Liver (tissue), 9 donors: ENCODE measurements around the gene SH3BP5. TPM values are rescaled to one million over a fixed set of nuclear protein-coding genes. Genes with fewer than 3 reads are reported as not detected.

ENCODE experiments used
- DNase-seq: peaks from one replicate; pipeline ENCODE4 v3.0.0-alpha.2; 2017; ENCODE audit warnings: low spot score
- H3K27ac ChIP-seq, 2 donors: one replicate each; pipeline ENCODE4 v1.7.0; 2013; ENCODE audit warnings: inconsistent platforms in 2 of 2, low read length in 2 of 2, control low read depth in 1 of 2, low read depth in 1 of 2, mild to moderate bottlenecking in 1 of 2
- H3K27me3 ChIP-seq, 4 donors: one replicate each; pipeline versions ENCODE4 v1.6.1 to v1.7.0; 2013; ENCODE audit warnings: low read length in 3 of 4, inconsistent platforms in 1 of 4, mild to moderate bottlenecking in 1 of 4, moderate library complexity in 1 of 4; ENCODE audit not compliant: control insufficient read depth in 4 of 4, insufficient read depth in 4 of 4
- H3K36me3 ChIP-seq, 4 donors: one replicate each; pipeline versions ENCODE4 v1.6.1 to v1.7.0; 2013; ENCODE audit warnings: low read length in 3 of 4, mild to moderate bottlenecking in 3 of 4, low read depth in 1 of 4, moderate library complexity in 1 of 4; ENCODE audit not compliant: control insufficient read depth in 4 of 4, insufficient read depth in 3 of 4
- H3K4me1 ChIP-seq, 4 donors: one replicate each; pipeline versions ENCODE4 v1.6.1 to v1.7.0; 2013; ENCODE audit warnings: low read length in 3 of 4, mild to moderate bottlenecking in 3 of 4, moderate library complexity in 1 of 4; ENCODE audit not compliant: control insufficient read depth in 4 of 4, insufficient read depth in 4 of 4
- H3K4me3 ChIP-seq, 3 donors: one replicate each; pipeline versions ENCODE4 v1.6.1 to v1.7.0; 2013; ENCODE audit warnings: low read length in 3 of 3, control low read depth in 1 of 3, low read depth in 1 of 3, mild to moderate bottlenecking in 1 of 3
- H3K9ac ChIP-seq, 2 donors: one replicate each; pipeline ENCODE4 v1.7.0; 2013; ENCODE audit warnings: low read length in 2 of 2, mild to moderate bottlenecking in 2 of 2, moderate library complexity in 2 of 2, control low read depth in 1 of 2, low read depth in 1 of 2
- H3K9me3 ChIP-seq, 4 donors: one replicate each; pipeline versions ENCODE4 v1.6.1 to v1.7.0; 2013; ENCODE audit warnings: low read length in 3 of 4; ENCODE audit not compliant: control insufficient read depth in 4 of 4
- EGR1 ChIP-seq, 2 donors: IDR thresholded peaks; 2 replicates each; pipeline ENCODE4 v1.6.1; 2016 to 2018; ENCODE audit warnings: antibody characterized with exemption in 2 of 2, low read depth in 2 of 2
- FOXA1 ChIP-seq: IDR thresholded peaks from 2 replicates; pipeline ENCODE4 v1.6.1; 2016; ENCODE audit warnings: antibody characterized with exemption
- GABPA ChIP-seq, 2 donors: IDR thresholded peaks in 1 of 2; conservative IDR thresholded peaks in 1 of 2; 2 replicates each; pipeline ENCODE4 v1.6.1; 2016; ENCODE audit warnings: antibody characterized with exemption in 2 of 2, mild to moderate bottlenecking in 1 of 2, moderate library complexity in 1 of 2
- HNF4A ChIP-seq, 2 donors: conservative IDR thresholded peaks; 2 replicates each; pipeline ENCODE4 v1.6.1; 2016; ENCODE audit warnings: antibody characterized with exemption in 2 of 2, mild to moderate bottlenecking in 2 of 2
- HNF4G ChIP-seq: IDR thresholded peaks from 2 replicates; pipeline ENCODE4 v1.6.1; 2016; ENCODE audit warnings: antibody characterized with exemption
- JUND ChIP-seq, 2 donors: IDR thresholded peaks; 2 replicates each; pipeline ENCODE4 v1.6.1; 2016; ENCODE audit warnings: antibody characterized with exemption in 2 of 2
- NR2F2 ChIP-seq: IDR thresholded peaks from 2 replicates; pipeline ENCODE4 v1.6.1; 2016; ENCODE audit warnings: antibody characterized with exemption
- SP1 ChIP-seq: IDR thresholded peaks from 2 replicates; pipeline ENCODE4 v1.6.1; 2018; ENCODE audit warnings: antibody characterized with exemption, mild to moderate bottlenecking
- WGBS: extraction: QIAGEN DNeasy Blood & Tissue Kit; methylation state at CpG from one replicate; pipeline ENCODE4 v1.1.7; 2013; 5-methylcytosine and 5-hydroxymethylcytosine counted together
- polyA plus RNA-seq, 2 donors: library from polyadenylated mRNA; stranded (reverse) in 1 of 2; unstranded in 1 of 2; fragments of 200-250 nt in 1 of 2; fragments of >200 nt in 1 of 2; fragmentation: Nextera tagmentation in 1 of 2; extraction: Ambion mirVana in 1 of 2; gene quantifications; one replicate each; pipeline versions ENCODE4 v1.2.1 to v1.2.3, GENCODE V29; 2013 to 2015
- total RNA-seq, 2 donors: library from RNA; depleted of rRNA; stranded (reverse); fragments of >200 nt; gene quantifications; one replicate each; pipeline ENCODE4 v1.2.3, GENCODE V29; 2014
- TF ChIP-seq, protein P1 (sequence below): IDR thresholded peaks from 2 replicates; pipeline ENCODE4 v1.6.1; 2016; ENCODE audit warnings: antibody characterized with exemption
- TF ChIP-seq, protein P2 (sequence below): IDR thresholded peaks from 2 replicates; pipeline ENCODE4 v1.6.1; 2016; ENCODE audit warnings: antibody characterized with exemption, mild to moderate bottlenecking
- TF ChIP-seq, protein P3 (sequence below): IDR thresholded peaks from 2 replicates; pipeline ENCODE4 v1.6.1; 2016; ENCODE audit warnings: antibody characterized with exemption
- TF ChIP-seq, protein P4 (sequence below): IDR thresholded peaks from 2 replicates; pipeline ENCODE4 v1.6.1; 2016; ENCODE audit warnings: antibody characterized with exemption
- TF ChIP-seq, protein P5 (sequence below): fragments of 150-350 bp; IDR thresholded peaks from 2 replicates; pipeline ENCODE4 v1.5.1; 2017; ENCODE audit warnings: improper control_type of control experiment, low read depth, low read length; ENCODE audit not compliant: missing input control
- donor health status: healthy.
- donor health status: healthy.
- donor health status: healthy.
- donor health status: healthy.
- donor health status: healthy.

SH3BP5 gene
- total and polyA plus RNA-seq, 4 donors, result 3.5 to 17.9 (median 11.8) TPM

DNA sequence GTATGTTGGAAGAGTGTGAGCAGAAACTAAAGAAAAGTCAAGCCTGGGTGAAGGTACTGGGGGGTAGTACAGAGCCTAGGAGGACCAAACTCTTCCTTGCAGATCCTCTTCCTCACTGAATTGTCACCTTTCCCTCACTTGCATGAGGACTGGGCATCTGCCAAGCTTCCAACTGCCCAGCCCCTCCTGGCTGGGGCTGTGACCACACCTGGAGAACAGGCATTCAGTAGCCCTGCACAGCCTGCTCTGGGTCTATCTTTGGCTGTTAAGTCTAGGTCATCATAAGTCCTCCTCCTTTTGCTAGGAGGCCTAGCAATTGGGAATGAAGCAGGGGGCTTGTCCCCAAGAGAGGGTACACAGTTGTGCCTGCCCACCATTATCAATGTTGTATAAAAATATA is 71.1 kb downstream of the SH3BP5 start:
- H3K27ac ChIP-seq, result no peak overlapping the region
- H3K36me3 ChIP-seq, result peaks cover 2 to 35% (median 24%) of the 10 kb centered on the region in 4 donors
- TF ChIP-seq JUND (IDR thresholded peaks at IDR 0.05), result no peak
- TF ChIP-seq HNF4A (conservative IDR thresholded peaks at IDR 0.05), result no peak
- TF ChIP-seq EGR1 (IDR thresholded peaks at IDR 0.05; ENCODE audit: low read depth in 2 of 2), result no peak
- TF ChIP-seq, protein P1, sequence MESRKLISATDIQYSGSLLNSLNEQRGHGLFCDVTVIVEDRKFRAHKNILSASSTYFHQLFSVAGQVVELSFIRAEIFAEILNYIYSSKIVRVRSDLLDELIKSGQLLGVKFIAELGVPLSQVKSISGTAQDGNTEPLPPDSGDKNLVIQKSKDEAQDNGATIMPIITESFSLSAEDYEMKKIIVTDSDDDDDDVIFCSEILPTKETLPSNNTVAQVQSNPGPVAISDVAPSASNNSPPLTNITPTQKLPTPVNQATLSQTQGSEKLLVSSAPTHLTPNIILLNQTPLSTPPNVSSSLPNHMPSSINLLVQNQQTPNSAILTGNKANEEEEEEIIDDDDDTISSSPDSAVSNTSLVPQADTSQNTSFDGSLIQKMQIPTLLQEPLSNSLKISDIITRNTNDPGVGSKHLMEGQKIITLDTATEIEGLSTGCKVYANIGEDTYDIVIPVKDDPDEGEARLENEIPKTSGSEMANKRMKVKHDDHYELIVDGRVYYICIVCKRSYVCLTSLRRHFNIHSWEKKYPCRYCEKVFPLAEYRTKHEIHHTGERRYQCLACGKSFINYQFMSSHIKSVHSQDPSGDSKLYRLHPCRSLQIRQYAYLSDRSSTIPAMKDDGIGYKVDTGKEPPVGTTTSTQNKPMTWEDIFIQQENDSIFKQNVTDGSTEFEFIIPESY, result no peak
- TF ChIP-seq FOXA1, result no peak
- TF ChIP-seq SP1, result no peak
- TF ChIP-seq, protein P2, sequence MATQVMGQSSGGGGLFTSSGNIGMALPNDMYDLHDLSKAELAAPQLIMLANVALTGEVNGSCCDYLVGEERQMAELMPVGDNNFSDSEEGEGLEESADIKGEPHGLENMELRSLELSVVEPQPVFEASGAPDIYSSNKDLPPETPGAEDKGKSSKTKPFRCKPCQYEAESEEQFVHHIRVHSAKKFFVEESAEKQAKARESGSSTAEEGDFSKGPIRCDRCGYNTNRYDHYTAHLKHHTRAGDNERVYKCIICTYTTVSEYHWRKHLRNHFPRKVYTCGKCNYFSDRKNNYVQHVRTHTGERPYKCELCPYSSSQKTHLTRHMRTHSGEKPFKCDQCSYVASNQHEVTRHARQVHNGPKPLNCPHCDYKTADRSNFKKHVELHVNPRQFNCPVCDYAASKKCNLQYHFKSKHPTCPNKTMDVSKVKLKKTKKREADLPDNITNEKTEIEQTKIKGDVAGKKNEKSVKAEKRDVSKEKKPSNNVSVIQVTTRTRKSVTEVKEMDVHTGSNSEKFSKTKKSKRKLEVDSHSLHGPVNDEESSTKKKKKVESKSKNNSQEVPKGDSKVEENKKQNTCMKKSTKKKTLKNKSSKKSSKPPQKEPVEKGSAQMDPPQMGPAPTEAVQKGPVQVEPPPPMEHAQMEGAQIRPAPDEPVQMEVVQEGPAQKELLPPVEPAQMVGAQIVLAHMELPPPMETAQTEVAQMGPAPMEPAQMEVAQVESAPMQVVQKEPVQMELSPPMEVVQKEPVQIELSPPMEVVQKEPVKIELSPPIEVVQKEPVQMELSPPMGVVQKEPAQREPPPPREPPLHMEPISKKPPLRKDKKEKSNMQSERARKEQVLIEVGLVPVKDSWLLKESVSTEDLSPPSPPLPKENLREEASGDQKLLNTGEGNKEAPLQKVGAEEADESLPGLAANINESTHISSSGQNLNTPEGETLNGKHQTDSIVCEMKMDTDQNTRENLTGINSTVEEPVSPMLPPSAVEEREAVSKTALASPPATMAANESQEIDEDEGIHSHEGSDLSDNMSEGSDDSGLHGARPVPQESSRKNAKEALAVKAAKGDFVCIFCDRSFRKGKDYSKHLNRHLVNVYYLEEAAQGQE, result no peak
- no peak for DNase-seq
- H3K9ac ChIP-seq, result no peak overlapping the region
- H3K4me1 ChIP-seq, result no peaks in the 10 kb centered on the region
- no peaks in the 10 kb centered on the region for H3K9me3 ChIP-seq
- H3K4me3 ChIP-seq, result no peak overlapping the region
- no peaks in the 10 kb centered on the region for H3K27me3 ChIP-seq

DNA sequence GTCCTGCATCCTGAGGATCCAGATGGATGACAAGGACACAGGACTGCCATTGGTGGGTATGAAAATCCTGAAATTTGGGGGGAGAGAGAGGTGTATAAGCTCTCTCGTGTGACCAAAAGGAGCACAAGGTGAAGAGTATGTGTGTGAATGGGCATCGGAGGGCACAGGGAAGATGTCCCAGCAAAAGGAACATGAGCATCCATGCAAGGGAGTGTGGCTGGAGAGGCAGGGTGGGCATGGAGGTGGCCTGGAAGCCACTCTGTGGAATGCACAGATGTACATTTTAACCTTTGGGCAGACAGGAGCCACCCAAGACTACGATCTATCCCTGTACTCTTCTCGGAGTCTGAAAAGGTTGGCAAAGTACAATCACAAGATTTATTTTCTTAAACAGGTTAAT is 71.9 kb downstream of the SH3BP5 start:
- Histone ChIP-seq H3K4me1 (no peaks in the 10 kb centered on the region), H3K36me3 (peaks cover 4 to 42% (median 30%) of the 10 kb centered on the region in 4 donors), H3K27ac (no peak overlapping the region), H3K4me3 (no peak overlapping the region), H3K27me3 (no peaks in the 10 kb centered on the region), H3K9me3 (no peaks in the 10 kb centered on the region), H3K9ac (no peak overlapping the region)
- TF ChIP-seq, protein P3, sequence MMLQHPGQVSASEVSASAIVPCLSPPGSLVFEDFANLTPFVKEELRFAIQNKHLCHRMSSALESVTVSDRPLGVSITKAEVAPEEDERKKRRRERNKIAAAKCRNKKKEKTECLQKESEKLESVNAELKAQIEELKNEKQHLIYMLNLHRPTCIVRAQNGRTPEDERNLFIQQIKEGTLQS, result no peak
- TF ChIP-seq FOXA1 (no peak), HNF4A (conservative IDR thresholded peaks at IDR 0.05) (no peak), HNF4G (no peak), NR2F2 (no peak), GABPA (IDR thresholded peaks at IDR 0.05 in 1 of 2, conservative IDR thresholded peaks at IDR 0.05 in 1 of 2) (no peak), JUND (IDR thresholded peaks at IDR 0.05) (no peak)
- TF ChIP-seq, protein P4, sequence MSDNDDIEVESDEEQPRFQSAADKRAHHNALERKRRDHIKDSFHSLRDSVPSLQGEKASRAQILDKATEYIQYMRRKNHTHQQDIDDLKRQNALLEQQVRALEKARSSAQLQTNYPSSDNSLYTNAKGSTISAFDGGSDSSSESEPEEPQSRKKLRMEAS, result no peak
- TF ChIP-seq, protein P5, sequence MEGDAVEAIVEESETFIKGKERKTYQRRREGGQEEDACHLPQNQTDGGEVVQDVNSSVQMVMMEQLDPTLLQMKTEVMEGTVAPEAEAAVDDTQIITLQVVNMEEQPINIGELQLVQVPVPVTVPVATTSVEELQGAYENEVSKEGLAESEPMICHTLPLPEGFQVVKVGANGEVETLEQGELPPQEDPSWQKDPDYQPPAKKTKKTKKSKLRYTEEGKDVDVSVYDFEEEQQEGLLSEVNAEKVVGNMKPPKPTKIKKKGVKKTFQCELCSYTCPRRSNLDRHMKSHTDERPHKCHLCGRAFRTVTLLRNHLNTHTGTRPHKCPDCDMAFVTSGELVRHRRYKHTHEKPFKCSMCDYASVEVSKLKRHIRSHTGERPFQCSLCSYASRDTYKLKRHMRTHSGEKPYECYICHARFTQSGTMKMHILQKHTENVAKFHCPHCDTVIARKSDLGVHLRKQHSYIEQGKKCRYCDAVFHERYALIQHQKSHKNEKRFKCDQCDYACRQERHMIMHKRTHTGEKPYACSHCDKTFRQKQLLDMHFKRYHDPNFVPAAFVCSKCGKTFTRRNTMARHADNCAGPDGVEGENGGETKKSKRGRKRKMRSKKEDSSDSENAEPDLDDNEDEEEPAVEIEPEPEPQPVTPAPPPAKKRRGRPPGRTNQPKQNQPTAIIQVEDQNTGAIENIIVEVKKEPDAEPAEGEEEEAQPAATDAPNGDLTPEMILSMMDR, result no peak
- TF ChIP-seq, protein P1, result no peak
- TF ChIP-seq, protein P2, result no peak
- no peak for DNase-seq
- 93% methylated on average over 4 of the region's 4 CpGs for WGBS
